Common myeloid progenitor, CD34-positive (primary cell): Measurements from ENCODE around the gene ABLIM1.

Source experiments
- CTCF ChIA-PET: fragments of 350-600 bp; sonication (Branson Sonifier 250); formaldehyde crosslinking; loops from one replicate; lab custom pipeline; 2021; ENCODE audit warnings: antibody characterized with exemption; lab: Charles Lee
- POLR2A ChIA-PET: fragments of 350-600 bp; sonication (Branson Sonifier 250); formaldehyde crosslinking; loops from one replicate; lab custom pipeline; 2021; ENCODE audit warnings: antibody characterized with exemption; lab: Charles Lee
- DNase-seq, 3 donors: peaks; one replicate each; pipeline versions ENCODE4 v3.0.0 to v3.0.0-alpha.2; 2013
- H3K27ac ChIP-seq, 2 experiments: 1 replicate in 1 of 2; 2 replicates in 1 of 2; pipeline ENCODE4 v1.7.0; 2013; ENCODE audit warnings: inconsistent platforms in 2 of 2, low read length in 2 of 2, mild to moderate bottlenecking in 2 of 2, low read depth in 1 of 2, moderate library complexity in 1 of 2; ENCODE audit not compliant: severe bottlenecking in 2 of 2, insufficient read depth in 1 of 2, poor library complexity in 1 of 2
- H3K27me3 ChIP-seq, 5 experiments: replicated peaks in 2 of 5; 1 replicate in 3 of 5; 2 replicates in 2 of 5; pipeline versions ENCODE4 v1.6.1 to v1.7.0; 2013; ENCODE audit warnings: low read length in 4 of 5, mild to moderate bottlenecking in 2 of 5, moderate library complexity in 2 of 5, inconsistent platforms in 1 of 5; ENCODE audit not compliant: insufficient read depth in 5 of 5, control insufficient read depth in 4 of 5
- H3K36me3 ChIP-seq, 4 experiments: 1 replicate in 2 of 4; 2 replicates in 2 of 4; pipeline versions ENCODE4 v1.6.1 to v1.7.0; 2013; ENCODE audit warnings: low read length in 3 of 4, control low read depth in 1 of 4, mild to moderate bottlenecking in 1 of 4; ENCODE audit not compliant: control insufficient read depth in 4 of 4, insufficient read depth in 4 of 4
- H3K4me1 ChIP-seq, 4 experiments: 1 replicate in 3 of 4; 2 replicates in 1 of 4; pipeline versions ENCODE4 v1.6.1 to v1.7.1; 2013; ENCODE audit warnings: low read length in 3 of 4, mild to moderate bottlenecking in 3 of 4, control low read depth in 1 of 4, inconsistent platforms in 1 of 4, moderate library complexity in 1 of 4; ENCODE audit not compliant: control insufficient read depth in 4 of 4, insufficient read depth in 4 of 4; ENCODE audit errors: control extremely low read depth in 1 of 4
- H3K4me3 ChIP-seq, 7 experiments: 1 replicate in 4 of 7; 2 replicates in 3 of 7; pipeline versions ENCODE4 v1.5.1 to v1.7.0; 2013; ENCODE audit warnings: mild to moderate bottlenecking in 7 of 7, low read length in 6 of 7, moderate library complexity in 6 of 7, inconsistent platforms in 2 of 7, low read depth in 2 of 7, control low read depth in 1 of 7; ENCODE audit not compliant: insufficient read depth in 4 of 7, control insufficient read depth in 1 of 7; ENCODE audit errors: extremely low read depth in 1 of 7
- H3K9me3 ChIP-seq, 5 experiments: 1 replicate in 4 of 5; 2 replicates in 1 of 5; pipeline versions ENCODE4 v1.6.1 to v1.7.1; 2013; ENCODE audit warnings: low read length in 4 of 5, mild to moderate bottlenecking in 2 of 5, inconsistent platforms in 1 of 5, low read depth in 1 of 5, moderate library complexity in 1 of 5; ENCODE audit not compliant: control insufficient read depth in 4 of 5, insufficient read depth in 2 of 5; ENCODE audit errors: control extremely low read depth in 1 of 5
- WGBS: methylation state at CpG from one replicate; pipeline ENCODE4 v1.1.5; 2013; ENCODE audit not compliant: insufficient coverage; 5-methylcytosine and 5-hydroxymethylcytosine counted together

The ABLIM1 gene

DNA sequence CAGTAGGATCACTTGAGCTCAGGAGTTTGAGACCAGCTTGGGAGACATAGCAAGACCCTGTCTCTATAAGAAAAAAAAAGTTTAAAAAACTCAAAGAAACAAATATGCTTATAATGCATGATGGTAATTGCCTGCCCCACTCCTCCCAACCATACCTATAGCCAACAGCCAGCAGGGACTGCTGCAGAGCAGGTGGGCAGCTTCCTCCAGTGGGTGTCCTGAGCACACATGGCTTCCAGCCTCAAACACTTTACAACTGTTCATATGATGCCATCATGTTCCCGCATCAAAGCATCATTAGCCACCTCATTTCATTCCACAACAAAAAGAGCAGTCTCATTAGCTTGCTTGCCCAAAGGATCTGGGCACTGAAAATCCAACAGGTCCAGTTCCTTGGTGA, 42.0 kb downstream of the ABLIM1 start:
- H3K4me1 ChIP-seq, result no peaks in the 10 kb centered on the region
- H3K9me3 ChIP-seq, result no peaks in the 10 kb centered on the region
- DNase-seq, result no peak
- no peak overlapping the region for H3K27ac ChIP-seq
- CTCF ChIA-PET, result interaction anchor here (1.3 to 2.6 kb wide), 2 partner anchors 12 to 17 kb away, joined by 3 to 7 read pairs; no protein-coding TSS in a partner anchor
- no peak overlapping the region for H3K4me3 ChIP-seq
- H3K36me3 ChIP-seq, result peaks cover 0 to 5% (median 4%) of the 10 kb centered on the region in 4 experiments
- POLR2A ChIA-PET, result interaction anchor here (1.1 kb wide), 1 partner anchor 17 kb away, joined by 3 read pairs; no protein-coding TSS in a partner anchor
- WGBS, result 100% methylated on average over 1 of the region's 1 CpG
- H3K27me3 ChIP-seq, result no peaks in the 10 kb centered on the region

DNA sequence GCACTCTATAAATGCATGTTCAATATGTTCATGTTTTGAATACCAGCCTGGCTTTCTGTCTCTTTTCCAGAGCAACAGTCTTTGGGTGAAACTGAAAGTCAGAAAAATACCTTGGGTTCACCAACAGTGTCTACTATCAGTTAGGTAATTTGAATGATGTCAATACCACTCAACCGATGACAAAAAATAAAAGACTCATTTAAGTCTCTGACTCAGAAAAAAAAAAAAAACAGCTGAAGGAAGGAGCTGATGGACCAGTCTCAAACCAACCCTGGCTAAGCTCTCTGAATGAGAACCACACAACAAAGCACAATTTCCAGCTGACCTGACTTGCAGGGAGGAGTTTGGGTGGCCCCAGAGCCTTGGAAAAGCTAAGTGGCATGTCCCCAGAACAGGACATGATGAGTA, 42.5 kb downstream of the ABLIM1 start:
- ChIA-PET POLR2A (interaction anchor here (1.1 kb wide), 1 partner anchor 18 kb away, joined by 3 read pairs; no protein-coding TSS in a partner anchor), CTCF (interaction anchor here (1.3 to 2.6 kb wide), 2 partner anchors 12 to 17 kb away, joined by 3 to 7 read pairs; no protein-coding TSS in a partner anchor)
- WGBS, result 83% methylated on average over 1 of the region's 1 CpG
- H3K36me3 ChIP-seq, result peaks cover 0 to 5% (median 4%) of the 10 kb centered on the region in 4 experiments
- no peaks in the 10 kb centered on the region for H3K9me3 ChIP-seq
- H3K4me1 ChIP-seq, result no peaks in the 10 kb centered on the region
- no peak for DNase-seq
- H3K4me3 ChIP-seq, result no peak overlapping the region
- no peaks in the 10 kb centered on the region for H3K27me3 ChIP-seq
- H3K27ac ChIP-seq, result no peak overlapping the region

DNA sequence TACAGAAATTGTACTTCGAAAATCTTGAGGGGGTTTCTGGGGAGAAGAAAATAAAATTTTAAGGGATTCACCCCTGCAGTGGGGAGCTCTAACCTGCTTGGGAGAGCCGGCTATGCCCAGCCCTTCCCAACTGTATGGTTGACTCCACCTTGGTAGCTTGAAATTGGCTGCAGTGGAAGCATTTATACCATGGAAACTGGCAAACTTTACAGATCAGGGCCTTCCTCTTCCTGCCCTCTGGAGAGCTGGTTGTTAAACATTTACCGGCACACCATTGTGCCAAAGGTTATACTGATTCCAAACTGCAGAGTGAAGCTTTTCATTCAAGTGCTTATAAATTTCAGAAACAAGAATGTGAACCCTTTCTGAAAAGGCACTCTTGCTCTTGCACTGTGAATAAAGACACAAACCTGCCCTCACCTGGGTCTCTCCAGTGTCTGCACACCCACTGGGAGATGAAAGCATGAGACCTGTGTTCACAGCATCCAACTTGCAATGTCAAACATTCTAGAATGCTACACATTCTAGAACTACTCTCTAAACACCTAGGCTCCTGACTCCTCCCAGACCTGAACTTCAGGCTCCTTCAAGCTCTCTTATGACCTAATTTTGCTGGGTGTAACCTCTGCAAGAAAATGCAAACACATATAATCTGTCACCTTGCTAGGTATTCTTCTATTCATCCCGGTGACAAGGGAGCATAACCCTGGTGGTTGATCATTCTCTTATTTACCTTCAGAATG, 44.7 kb downstream of the ABLIM1 start:
- Histone ChIP-seq H3K9me3 (no peaks in the 10 kb centered on the region), H3K27me3 (no peaks in the 10 kb centered on the region), H3K36me3 (peaks cover 0 to under 1% (median under 1%) of the 10 kb centered on the region in 4 experiments), H3K4me3 (no peak overlapping the region), H3K4me1 (no peaks in the 10 kb centered on the region), H3K27ac (no peak overlapping the region)
- POLR2A ChIA-PET, result no interaction called here
- no peak for DNase-seq
- CTCF ChIA-PET, result interaction anchor here (0.7 to 1.4 kb wide), 3 partner anchors 14 to 43 kb away, joined by 3 read pairs; no protein-coding TSS in a partner anchor
- WGBS, result 89% methylated on average over 2 of the region's 4 CpGs

DNA sequence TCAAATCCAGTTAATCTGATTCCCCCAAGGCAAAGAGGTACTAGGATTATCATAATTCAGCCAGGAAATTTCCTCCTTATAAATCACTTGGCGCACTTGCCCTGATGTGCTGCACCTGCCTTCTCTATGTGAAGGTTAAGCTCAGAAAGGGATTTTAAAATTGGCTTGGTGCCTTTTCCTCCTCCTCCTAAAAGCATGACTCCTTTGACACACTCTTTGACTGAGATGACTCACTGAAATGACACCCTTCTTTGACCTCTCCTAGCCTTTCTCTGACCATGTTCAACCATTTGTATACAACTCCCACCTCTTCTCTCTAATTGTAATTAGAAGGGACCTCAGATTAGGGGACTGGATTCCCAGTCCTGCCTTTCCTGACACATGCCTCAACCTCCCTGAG, 46.5 kb downstream of the ABLIM1 start:
- DNase-seq, result no peak
- Histone ChIP-seq H3K27ac (no peak overlapping the region), H3K4me1 (no peaks in the 10 kb centered on the region), H3K27me3 (no peaks in the 10 kb centered on the region), H3K4me3 (no peak overlapping the region), H3K9me3 (no peaks in the 10 kb centered on the region), H3K36me3 (no peaks in the 10 kb centered on the region)
- CTCF ChIA-PET, result no interaction called here
- POLR2A ChIA-PET, result no interaction called here
- WGBS, result 100% methylated on average over 1 of the region's 1 CpG

DNA sequence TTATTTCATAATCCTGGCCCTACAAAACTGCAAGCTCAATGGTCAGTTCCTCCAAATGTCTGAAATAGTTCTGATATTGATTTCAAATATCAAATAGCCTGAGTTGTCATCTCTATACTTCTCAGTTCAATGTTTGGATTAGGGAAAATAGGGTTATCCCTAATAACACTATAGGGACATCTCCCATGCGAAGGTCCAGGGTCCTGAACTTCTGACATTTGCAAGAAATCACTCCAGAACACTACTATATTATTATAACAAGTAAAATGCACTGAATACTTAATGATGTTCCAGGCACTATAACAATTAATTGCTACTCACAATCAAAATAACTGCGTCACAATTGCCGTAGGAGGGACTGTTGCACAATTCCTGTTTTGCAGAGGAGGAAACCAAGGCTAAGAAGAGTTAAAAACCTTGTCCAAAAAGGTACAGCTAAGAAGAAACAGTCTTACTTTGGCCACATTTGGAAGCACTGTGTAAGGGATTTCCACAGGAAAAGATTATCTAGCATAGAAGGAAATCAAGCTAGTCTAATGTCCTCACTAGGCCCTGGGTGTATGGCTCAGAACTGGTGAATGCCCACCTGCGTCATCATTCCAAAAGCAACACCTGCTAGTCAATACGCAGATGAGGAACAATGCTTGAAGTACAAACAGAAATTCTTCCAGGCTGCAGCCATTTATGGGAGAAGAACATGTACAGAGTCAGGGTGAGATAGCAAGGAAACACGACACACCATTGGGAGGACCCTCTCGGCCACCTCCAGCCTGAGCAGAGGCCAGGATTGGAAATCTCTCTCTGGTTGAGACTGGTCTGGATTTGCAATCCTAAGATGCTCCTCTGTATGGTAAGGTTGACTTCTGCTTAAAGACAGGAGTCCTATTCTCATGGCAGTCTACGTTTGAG, 48.3 kb downstream of the ABLIM1 start:
- CTCF ChIA-PET, result interaction anchor here (1.1 to 1.6 kb wide), 2 partner anchors 10 to 23 kb away, joined by 3 read pairs; no protein-coding TSS in a partner anchor
- Histone ChIP-seq H3K4me3 (no peak overlapping the region), H3K4me1 (peaks cover 0 to 10% (median 5%) of the 10 kb centered on the region in 4 experiments), H3K27me3 (no peaks in the 10 kb centered on the region), H3K27ac (no peak overlapping the region), H3K36me3 (no peaks in the 10 kb centered on the region), H3K9me3 (no peaks in the 10 kb centered on the region)
- no peak for DNase-seq
- 100% methylated on average over 4 of the region's 8 CpGs for WGBS
- POLR2A ChIA-PET, result no interaction called here

DNA sequence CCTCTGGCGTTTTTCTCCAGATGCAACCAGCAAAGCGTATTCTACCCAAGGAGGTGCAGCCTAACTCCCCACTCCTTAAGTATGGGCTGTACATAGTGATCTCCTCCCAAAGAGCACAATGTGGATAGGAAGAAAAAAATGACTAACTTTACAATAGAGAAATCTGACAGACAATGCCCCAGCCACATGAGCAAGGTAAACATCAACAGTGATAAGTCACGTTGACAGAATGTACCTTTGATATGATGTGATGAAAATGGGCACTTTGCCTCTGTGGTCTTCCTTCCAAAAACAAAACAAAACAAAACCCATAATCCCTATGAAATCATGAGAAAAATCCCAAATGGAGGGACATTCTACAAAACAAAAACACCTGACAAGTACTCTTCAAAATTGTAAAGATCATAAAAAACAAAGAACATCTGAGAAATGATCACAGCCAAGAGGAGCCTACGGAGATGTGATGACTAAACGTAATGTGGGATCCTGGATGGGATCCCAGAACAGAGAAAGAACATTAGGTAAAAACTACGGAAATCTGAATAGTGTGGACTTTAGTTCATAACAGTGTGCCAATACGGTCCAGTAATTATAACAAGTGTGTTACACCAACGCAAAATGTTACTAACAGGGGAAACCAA, 50.6 kb downstream of the ABLIM1 start:
- 98% methylated on average over 3 of the region's 8 CpGs for WGBS
- Histone ChIP-seq H3K27me3 (no peaks in the 10 kb centered on the region), H3K27ac (no peak overlapping the region), H3K4me1 (peaks cover 0 to 27% (median 17%) of the 10 kb centered on the region in 4 experiments), H3K36me3 (no peaks in the 10 kb centered on the region), H3K9me3 (no peaks in the 10 kb centered on the region), H3K4me3 (no peak overlapping the region)
- DNase-seq, result no peak
- POLR2A ChIA-PET, result no interaction called here
- CTCF ChIA-PET, result interaction anchor here (1.6 kb wide), 1 partner anchor 21 kb away, joined by 3 read pairs; no protein-coding TSS in a partner anchor
